GM18909 (cell line): ENCODE data around the gene NFIA.
A peak's percentile ranks its signal among the peaks of the same experiment; 100 is the strongest.

Experiments
- ATAC-seq: cut with Tn5 transposase; IDR thresholded peaks from one replicate; pipeline ENCODE4 v1.9.1; 2021; ENCODE audit warnings: mild to moderate bottlenecking; ENCODE audit not compliant: unreplicated experiment, poor library complexity

NFIA gene

GRCh38 chr1:61082311-61083012 is at the start of gene NFIA:
NFIA (plus strand) TSS chr1:61082561.
- no peak for ATAC-seq

GRCh38 chr1:61035880-61036279 is 46.5 kb upstream of the NFIA start:
- ATAC-seq: no peak

GRCh38 chr1:61042466-61043009 is 39.8 kb upstream of the NFIA start:
- ATAC-seq: peak; percentile 21

GRCh38 chr1:61043010-61043820 is 39.1 kb upstream of the NFIA start:
- peak; percentile 72 for ATAC-seq

- no peak for ATAC-seq
Observed at GRCh38 chr1:61046434-61046833, 35.9 kb upstream of the NFIA start.

GRCh38 chr1:61047061-61047460 is 35.3 kb upstream of the NFIA start:
- ATAC-seq: no peak

GRCh38 chr1:61049850-61050540 is 32.4 kb upstream of the NFIA start:
- peak; percentile 84 for ATAC-seq

- peak; percentile 14 for ATAC-seq
Observed at GRCh38 chr1:61050541-61051442, 31.6 kb upstream of the NFIA start.

- no peak for ATAC-seq
Observed at GRCh38 chr1:61051443-61051718, 31.0 kb upstream of the NFIA start.

- ATAC-seq: no peak
Observed at GRCh38 chr1:61051719-61052394, 30.5 kb upstream of the NFIA start.

GRCh38 chr1:61052395-61053225 is 29.8 kb upstream of the NFIA start:
- ATAC-seq: no peak

GRCh38 chr1:61053226-61053711 is 29.1 kb upstream of the NFIA start:
- ATAC-seq: no peak

GRCh38 chr1:61053712-61054600 is 28.4 kb upstream of the NFIA start:
- ATAC-seq: no peak

- no peak for ATAC-seq
Observed at GRCh38 chr1:61054601-61054993, 27.8 kb upstream of the NFIA start.

- ATAC-seq: no peak
Observed at GRCh38 chr1:61055110-61055614, 27.2 kb upstream of the NFIA start.

GRCh38 chr1:61056196-61056572 is 26.2 kb upstream of the NFIA start:
- ATAC-seq: no peak
